Measurements from ENCODE around the gene GALNS.

GALNS gene

GRCh38 chr16:88782454-88783390 lies 74.0 kb downstream of the GALNS start:
- H3K4me1 ChIP-seq (ENCODE audit: control insufficient read depth, insufficient read depth, low read length) = peaks cover 6% of the 10 kb centered on the region
- H3K4me3 ChIP-seq (ENCODE audit: low read length) = no peak overlapping the region
- no peaks in the 10 kb centered on the region; the same call in 1 of the 2 replicates for H3K36me3 ChIP-seq (ENCODE audit: control insufficient read depth, insufficient read depth, low read length)
- no peaks in the 10 kb centered on the region for H3K27me3 ChIP-seq (ENCODE audit: control insufficient read depth, insufficient read depth, low read length)
- no peak for DNase-seq (ENCODE audit: low read depth, low spot score)
- no CpG with 5 or more reads among the region's 16 CpGs for WGBS (ENCODE audit: insufficient coverage, insufficient read length)
- H3K9me3 ChIP-seq (ENCODE audit: control insufficient read depth, insufficient read depth, low read length) = no peaks in the 10 kb centered on the region
- no peak overlapping the region for H3K27ac ChIP-seq (ENCODE audit: low read length)

DNA sequence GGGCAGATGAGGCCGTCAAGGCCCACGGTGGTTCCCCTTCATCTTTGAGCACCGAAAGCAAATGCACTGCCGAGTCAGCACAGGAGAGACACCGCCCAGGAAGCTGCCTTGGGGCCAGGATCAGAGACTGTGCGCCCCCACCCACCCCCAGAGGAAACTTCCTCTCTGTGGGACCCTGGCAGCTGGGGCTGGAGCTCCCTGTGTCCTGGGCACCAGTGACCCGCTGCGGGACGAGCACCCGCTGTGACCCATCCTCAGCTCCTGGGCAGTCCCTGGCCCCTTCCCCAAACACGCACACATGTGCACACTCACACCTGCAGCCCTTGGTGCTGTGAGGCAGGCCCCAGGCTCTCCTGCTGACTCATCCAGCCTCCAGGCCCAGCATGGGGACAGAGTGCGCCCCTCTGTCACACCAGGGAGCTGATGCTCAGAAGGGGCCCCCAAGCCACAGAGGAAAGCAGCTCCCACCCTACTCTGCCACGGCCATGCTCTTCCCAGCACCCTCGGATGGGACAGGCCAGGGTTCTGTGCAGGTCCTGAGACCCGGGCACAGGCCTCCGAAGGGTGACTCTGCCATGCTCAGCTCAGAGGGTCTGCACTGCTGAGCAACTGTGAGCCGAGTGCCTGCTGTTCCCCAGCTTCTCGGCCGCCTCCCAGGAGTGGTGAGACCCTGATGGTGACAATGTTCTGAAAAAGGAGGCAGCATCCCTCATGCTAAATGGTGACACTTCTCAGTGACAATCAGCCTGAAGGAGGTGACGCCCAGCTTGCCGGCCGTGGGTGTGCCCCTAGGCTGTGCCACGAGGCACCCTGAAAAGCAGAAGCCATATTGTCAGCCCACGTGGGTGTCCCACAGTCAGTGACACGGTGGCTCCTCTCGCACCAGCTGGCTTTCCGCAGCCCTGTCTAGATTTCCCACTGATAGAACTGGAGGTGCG lies 75.3 kb downstream of the GALNS start:
- Histone ChIP-seq H3K36me3 (ENCODE audit: control insufficient read depth, insufficient read depth, low read length) (no peaks in the 10 kb centered on the region; the same call in 1 of the 2 replicates), H3K27ac (ENCODE audit: low read length) (no peak overlapping the region), H3K4me3 (ENCODE audit: low read length) (no peak overlapping the region), H3K9me3 (ENCODE audit: control insufficient read depth, insufficient read depth, low read length) (no peaks in the 10 kb centered on the region), H3K27me3 (ENCODE audit: control insufficient read depth, insufficient read depth, low read length) (no peaks in the 10 kb centered on the region), H3K4me1 (ENCODE audit: control insufficient read depth, insufficient read depth, low read length) (peaks cover 9% of the 10 kb centered on the region)
- DNase-seq (ENCODE audit: low read depth, low spot score) = no peak
- WGBS (ENCODE audit: insufficient coverage, insufficient read length) = no CpG with 5 or more reads among the region's 28 CpGs

- peaks cover 9% of the 10 kb centered on the region for H3K4me1 ChIP-seq (ENCODE audit: control insufficient read depth, insufficient read depth, low read length)
- no peak overlapping the region for H3K27ac ChIP-seq (ENCODE audit: low read length)
- no peaks in the 10 kb centered on the region; the same call in 1 of the 2 replicates for H3K36me3 ChIP-seq (ENCODE audit: control insufficient read depth, insufficient read depth, low read length)
- WGBS (ENCODE audit: insufficient coverage, insufficient read length) = no CpG with 5 or more reads among the region's 13 CpGs
- DNase-seq (ENCODE audit: low read depth, low spot score) = no peak
- H3K4me3 ChIP-seq (ENCODE audit: low read length) = no peak overlapping the region
- no peaks in the 10 kb centered on the region for H3K27me3 ChIP-seq (ENCODE audit: control insufficient read depth, insufficient read depth, low read length)
- no peaks in the 10 kb centered on the region for H3K9me3 ChIP-seq (ENCODE audit: control insufficient read depth, insufficient read depth, low read length)
Observed at GRCh38 chr16:88780142-88781062, 76.3 kb downstream of the GALNS start.

DNA sequence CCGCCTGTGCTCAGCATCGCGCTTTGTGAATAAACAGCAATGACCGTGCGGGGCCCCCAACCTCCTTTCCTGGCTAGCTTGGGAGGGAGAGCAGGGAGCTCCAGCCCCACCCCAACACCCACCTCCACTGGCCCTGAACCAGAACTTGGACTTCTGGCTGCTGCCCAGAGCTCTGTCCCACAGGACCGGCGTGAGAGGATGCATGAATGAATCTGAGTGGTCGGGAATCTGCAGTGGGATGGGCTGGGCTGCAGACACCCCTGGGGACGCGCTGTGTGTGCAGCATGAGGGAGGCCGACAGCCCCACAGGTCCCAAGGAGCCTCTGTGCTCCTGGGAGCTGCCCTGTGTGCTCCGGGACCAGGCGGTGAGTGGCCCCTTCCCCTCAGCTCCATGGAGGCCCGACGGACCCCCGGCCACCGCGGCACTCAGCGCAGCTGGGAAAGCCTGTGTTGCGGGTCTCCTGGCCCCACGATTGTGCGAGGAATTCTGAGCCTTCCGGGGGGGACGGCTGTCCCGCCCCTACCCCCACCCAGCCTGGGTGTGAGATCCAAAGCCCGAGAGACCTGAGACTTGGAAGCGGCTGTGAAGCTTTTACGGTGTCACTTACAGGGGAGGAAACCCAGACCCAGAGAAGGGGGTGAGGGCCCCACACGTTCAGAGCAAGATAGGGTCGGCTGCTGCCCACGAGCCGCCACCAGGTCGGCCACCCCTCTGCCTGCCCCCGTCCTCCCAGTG lies 77.2 kb downstream of the GALNS start:
- Histone ChIP-seq H3K27me3 (ENCODE audit: control insufficient read depth, insufficient read depth, low read length) (no peaks in the 10 kb centered on the region), H3K9me3 (ENCODE audit: control insufficient read depth, insufficient read depth, low read length) (no peaks in the 10 kb centered on the region), H3K36me3 (ENCODE audit: control insufficient read depth, insufficient read depth, low read length) (no peaks in the 10 kb centered on the region; the same call in 1 of the 2 replicates), H3K4me3 (ENCODE audit: low read length) (no peak overlapping the region), H3K27ac (ENCODE audit: low read length) (no peak overlapping the region), H3K4me1 (ENCODE audit: control insufficient read depth, insufficient read depth, low read length) (peaks cover 9% of the 10 kb centered on the region)
- WGBS (ENCODE audit: insufficient coverage, insufficient read length) = no CpG with 5 or more reads among the region's 34 CpGs
- no peak for DNase-seq (ENCODE audit: low read depth, low spot score)

GRCh38 chr16:88778541-88779065 lies 78.1 kb downstream of the GALNS start:
- H3K4me1 ChIP-seq (ENCODE audit: control insufficient read depth, insufficient read depth, low read length) = peaks cover 9% of the 10 kb centered on the region
- no peak overlapping the region for H3K4me3 ChIP-seq (ENCODE audit: low read length)
- WGBS (ENCODE audit: insufficient coverage, insufficient read length) = no CpG with 5 or more reads among the region's 30 CpGs
- no peaks in the 10 kb centered on the region for H3K27me3 ChIP-seq (ENCODE audit: control insufficient read depth, insufficient read depth, low read length)
- no peaks in the 10 kb centered on the region for H3K36me3 ChIP-seq (ENCODE audit: control insufficient read depth, insufficient read depth, low read length)
- DNase-seq (ENCODE audit: low read depth, low spot score) = no peak
- H3K9me3 ChIP-seq (ENCODE audit: control insufficient read depth, insufficient read depth, low read length) = no peaks in the 10 kb centered on the region
- no peak overlapping the region for H3K27ac ChIP-seq (ENCODE audit: low read length)

DNA sequence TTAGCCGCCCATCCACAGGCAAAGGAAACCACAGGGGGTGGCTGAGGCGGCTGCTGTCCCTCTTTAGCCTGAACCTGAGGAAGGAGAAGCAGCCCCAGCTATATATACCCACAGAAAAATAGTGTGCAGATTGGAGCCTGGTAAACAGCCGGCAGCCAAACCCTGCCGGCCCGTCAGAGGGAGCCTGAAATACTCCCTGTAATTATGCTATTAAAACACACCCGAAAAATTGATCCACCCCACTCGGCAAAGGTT lies 78.5 kb downstream of the GALNS start:
- Histone ChIP-seq H3K4me1 (ENCODE audit: control insufficient read depth, insufficient read depth, low read length) (peaks cover 8% of the 10 kb centered on the region; the same call in 1 of the 2 replicates), H3K27ac (ENCODE audit: low read length) (no peak overlapping the region), H3K36me3 (ENCODE audit: control insufficient read depth, insufficient read depth, low read length) (no peaks in the 10 kb centered on the region), H3K9me3 (ENCODE audit: control insufficient read depth, insufficient read depth, low read length) (no peaks in the 10 kb centered on the region), H3K4me3 (ENCODE audit: low read length) (no peak overlapping the region), H3K27me3 (ENCODE audit: control insufficient read depth, insufficient read depth, low read length) (no peaks in the 10 kb centered on the region)
- no peak for DNase-seq (ENCODE audit: low read depth, low spot score)
- WGBS (ENCODE audit: insufficient coverage, insufficient read length) = no CpG with 5 or more reads among the region's 7 CpGs

DNA sequence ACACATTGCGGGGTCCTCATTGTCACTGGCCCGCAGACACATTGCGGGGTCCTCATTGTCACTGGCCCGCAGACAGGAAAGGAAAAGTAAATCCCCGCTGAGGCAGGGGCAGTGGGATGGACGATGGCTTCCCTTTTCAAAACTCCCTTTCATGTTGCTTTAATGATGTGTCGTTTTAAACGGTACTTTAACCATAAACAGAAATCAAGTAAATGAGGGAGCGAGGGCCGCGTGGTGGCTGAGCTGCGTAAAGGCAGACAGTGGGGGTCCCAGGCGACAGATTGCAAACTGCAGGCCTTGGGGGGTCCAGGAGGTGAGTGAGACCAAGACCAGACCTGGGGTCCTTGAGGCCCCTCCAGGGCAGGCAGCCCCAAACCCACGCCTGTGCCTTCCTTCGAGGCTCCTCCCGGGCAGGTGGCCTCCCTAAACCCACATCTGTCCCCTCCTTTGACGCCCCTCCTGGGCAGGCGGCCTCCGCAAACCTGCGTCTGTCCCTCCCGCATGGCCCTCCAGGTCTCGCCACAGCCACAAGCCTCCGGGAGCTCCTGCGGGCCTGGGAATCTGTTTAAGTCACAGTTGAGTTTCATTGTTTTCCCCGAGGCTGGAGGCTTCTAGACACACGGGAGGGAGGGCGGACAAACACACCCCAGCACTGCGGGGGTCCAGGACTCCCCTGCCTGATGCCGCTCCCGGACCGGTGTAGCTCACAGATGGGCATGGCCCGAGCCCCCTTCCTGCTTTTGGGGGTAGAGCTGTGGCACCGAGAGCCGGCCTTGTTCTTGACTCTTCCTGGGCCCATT lies 79.1 kb downstream of the GALNS start:
- H3K27me3 ChIP-seq (ENCODE audit: control insufficient read depth, insufficient read depth, low read length) = no peaks in the 10 kb centered on the region
- no CpG with 5 or more reads among the region's 34 CpGs for WGBS (ENCODE audit: insufficient coverage, insufficient read length)
- no peak overlapping the region for H3K27ac ChIP-seq (ENCODE audit: low read length)
- no peak for DNase-seq (ENCODE audit: low read depth, low spot score)
- H3K36me3 ChIP-seq (ENCODE audit: control insufficient read depth, insufficient read depth, low read length) = no peaks in the 10 kb centered on the region
- H3K4me3 ChIP-seq (ENCODE audit: low read length) = no peak overlapping the region
- peaks cover 8% of the 10 kb centered on the region; the same call in 1 of the 2 replicates for H3K4me1 ChIP-seq (ENCODE audit: control insufficient read depth, insufficient read depth, low read length)
- H3K9me3 ChIP-seq (ENCODE audit: control insufficient read depth, insufficient read depth, low read length) = no peaks in the 10 kb centered on the region

GRCh38 chr16:88775825-88776224 lies 80.9 kb downstream of the GALNS start:
- Histone ChIP-seq H3K27ac (ENCODE audit: low read length) (no peak overlapping the region), H3K27me3 (ENCODE audit: control insufficient read depth, insufficient read depth, low read length) (no peaks in the 10 kb centered on the region), H3K4me1 (ENCODE audit: control insufficient read depth, insufficient read depth, low read length) (peaks cover 12% of the 10 kb centered on the region), H3K4me3 (ENCODE audit: low read length) (no peak overlapping the region), H3K36me3 (ENCODE audit: control insufficient read depth, insufficient read depth, low read length) (no peaks in the 10 kb centered on the region), H3K9me3 (ENCODE audit: control insufficient read depth, insufficient read depth, low read length) (no peaks in the 10 kb centered on the region)
- no peak for DNase-seq (ENCODE audit: low read depth, low spot score)
- WGBS (ENCODE audit: insufficient coverage, insufficient read length) = no CpG with 5 or more reads among the region's 18 CpGs

All from iPS DF 6.9 (cell line).